Measurements from ENCODE around the gene CPNE2. TPM values are rescaled to one million over a fixed set of nuclear protein-coding genes. Genes with fewer than 3 reads are reported as not detected.

Gene CPNE2
- total RNA-seq, 1 donor from 2014 or later, result 54.4 TPM

GRCh38 chr16:57144027-57144426 is 51.6 kb downstream of the CPNE2 start:
- no peak for DNase-seq (ENCODE audit: low read depth in 2 of 2)

DNA sequence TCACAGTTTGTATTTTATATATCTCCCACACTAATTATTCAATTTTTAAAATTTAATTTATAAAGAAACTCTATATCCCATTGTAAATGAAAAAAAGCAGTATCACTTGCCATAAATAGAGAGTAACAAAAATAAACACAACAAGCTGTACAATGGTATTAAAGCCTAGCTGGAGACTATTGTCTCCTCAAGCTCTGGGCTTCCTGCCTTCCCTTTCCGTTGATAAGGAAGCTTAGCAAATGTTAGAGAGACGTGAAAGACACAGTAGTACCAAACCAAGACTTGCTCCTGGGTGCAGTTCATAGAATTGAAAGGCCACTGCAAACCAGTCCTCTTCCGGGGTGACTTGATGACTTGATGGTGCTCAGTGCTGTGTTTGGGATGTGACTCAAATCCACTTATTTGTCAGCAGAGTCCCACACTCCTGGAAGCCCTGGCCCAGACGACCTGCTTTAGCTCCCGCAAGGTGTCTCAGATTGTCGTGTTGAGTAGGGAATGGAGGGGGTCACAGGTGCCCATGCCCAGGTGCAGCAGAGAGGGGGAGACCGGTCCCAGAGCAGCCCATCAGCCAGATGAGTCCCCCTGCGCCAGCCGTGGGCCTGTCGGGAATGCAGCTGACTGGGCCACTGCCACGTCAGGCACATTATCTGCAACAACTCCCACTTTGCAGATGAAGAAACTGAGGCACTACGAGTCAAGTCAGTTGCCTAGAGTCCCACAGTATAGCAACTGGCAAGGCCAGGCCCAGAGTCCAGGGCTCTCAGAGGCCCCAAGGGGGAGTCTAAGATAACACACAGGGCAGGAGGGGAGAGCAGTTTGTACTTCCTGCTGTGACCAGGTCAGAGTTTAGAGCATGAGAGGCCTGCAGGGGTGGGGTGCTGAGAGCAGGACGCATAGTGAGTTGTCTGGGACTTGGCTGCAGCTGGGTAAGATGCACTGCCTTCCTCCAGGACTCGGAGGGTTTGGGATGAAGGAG is 53.0 kb downstream of the CPNE2 start:
- DNase-seq (ENCODE audit: low read depth in 2 of 2), result peak in 1 of 2 donors; percentile 71

DNA sequence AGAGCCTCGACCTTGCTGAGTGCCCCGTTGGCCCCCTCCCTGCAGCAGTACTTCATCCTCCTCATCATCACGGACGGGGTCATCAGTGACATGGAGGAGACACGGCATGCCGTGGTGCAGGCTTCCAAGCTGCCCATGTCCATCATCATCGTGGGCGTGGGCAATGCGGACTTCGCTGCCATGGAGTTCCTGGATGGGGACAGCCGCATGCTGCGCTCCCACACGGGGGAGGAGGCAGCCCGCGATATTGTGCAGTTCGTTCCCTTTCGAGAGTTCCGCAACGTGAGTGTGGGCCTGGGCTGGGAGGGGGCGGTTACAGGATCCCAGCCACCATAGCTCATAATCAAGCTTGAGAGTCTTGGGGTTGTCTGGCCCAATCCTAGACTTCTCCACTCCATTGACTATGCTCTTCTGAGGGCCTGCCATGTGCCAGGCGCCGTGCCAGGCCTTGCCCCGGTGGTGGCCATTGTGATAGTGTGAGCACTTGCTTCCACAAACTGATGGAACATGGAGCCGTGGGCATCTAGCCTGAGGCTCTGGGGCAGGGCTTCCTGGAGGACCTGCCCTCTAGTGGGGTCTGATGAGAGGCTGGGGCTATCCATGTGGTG is 53.8 kb downstream of the CPNE2 start:
- DNase-seq (ENCODE audit: low read depth in 2 of 2), result no peak

GRCh38 chr16:57146735-57147134 is 54.4 kb downstream of the CPNE2 start:
- no peak for DNase-seq (ENCODE audit: low read depth in 2 of 2)

DNA sequence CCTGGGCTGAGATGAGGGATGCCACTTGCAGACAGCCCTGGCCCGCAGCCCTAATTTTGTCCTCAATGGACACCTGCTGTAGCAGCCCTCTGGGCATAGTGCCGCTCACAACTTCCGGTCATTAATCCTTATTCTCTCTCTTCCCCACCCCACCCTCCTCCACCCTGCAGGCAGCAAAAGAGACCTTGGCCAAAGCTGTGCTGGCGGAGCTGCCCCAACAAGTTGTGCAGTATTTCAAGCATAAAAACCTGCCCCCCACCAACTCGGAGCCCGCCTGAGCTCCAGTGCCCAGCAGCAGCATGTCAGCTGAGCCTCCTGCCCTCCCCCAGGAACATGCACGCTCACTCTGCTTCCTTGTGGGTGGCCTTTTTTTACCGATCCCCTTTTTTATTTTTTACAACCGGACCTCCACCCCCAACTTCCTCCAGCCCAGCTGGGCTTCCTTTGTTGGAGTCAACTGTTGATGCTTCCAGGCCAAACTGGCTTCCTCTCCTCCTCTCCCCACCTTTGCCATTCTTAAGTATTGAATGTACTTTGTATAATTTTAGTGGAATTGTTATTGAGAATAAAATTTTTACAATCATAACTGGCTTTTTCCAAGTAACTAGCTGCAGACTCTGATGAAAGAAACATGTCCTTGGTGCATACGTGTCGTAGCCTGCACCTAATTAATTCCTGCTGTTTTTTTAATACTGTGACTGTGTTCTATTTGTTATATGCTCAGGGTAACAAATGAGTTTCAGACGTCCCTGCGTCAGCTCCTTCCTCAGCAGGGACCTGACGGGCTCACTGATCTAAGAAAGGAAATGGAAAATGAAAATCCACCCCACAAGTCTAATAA is 55.2 kb downstream of the CPNE2 start:
- peak; percentile 18 to 67 for DNase-seq (ENCODE audit: low read depth in 2 of 2)

DNA sequence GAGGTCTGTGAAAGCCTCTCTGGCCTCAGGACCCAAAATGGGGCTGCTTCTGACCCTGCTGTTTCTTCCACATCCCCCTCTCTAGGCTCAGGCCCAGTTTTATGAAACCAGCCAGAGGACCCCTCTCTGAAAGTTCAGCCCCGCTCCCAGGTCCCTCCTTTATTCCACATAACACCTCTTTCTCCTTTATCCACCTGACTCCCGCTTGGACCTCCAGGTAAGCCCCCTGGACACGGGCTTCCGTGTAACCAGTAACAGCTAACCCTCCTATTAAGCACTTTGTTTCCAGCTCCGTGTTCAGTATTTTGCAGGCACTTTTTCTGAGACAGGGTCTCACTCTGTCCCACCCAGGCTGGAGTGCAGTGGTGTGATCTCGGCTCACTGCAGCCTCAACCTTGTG is 56.1 kb downstream of the CPNE2 start:
- DNase-seq (ENCODE audit: low read depth in 2 of 2), result no peak

DNA sequence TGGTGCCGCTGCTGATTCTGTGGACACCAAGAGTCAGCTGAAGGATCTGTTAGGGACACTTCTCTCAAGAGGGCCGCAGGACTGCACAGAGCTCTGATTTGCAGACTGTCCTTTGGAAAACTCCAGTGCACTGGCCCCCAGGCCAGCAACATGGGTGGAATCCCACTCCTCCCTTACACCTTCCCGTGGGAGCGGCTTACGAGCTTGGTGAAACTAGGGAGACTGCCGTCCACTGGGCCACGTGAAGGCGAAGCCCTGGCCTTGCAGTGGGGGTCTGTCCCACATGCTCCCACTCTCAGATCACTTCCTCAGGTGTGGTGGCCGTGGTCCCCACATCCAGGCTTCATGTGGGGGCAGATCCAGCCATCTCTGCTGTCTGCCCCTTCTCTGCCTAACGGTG is 57.0 kb downstream of the CPNE2 start:
- no peak for DNase-seq (ENCODE audit: low read depth in 2 of 2)

DNA sequence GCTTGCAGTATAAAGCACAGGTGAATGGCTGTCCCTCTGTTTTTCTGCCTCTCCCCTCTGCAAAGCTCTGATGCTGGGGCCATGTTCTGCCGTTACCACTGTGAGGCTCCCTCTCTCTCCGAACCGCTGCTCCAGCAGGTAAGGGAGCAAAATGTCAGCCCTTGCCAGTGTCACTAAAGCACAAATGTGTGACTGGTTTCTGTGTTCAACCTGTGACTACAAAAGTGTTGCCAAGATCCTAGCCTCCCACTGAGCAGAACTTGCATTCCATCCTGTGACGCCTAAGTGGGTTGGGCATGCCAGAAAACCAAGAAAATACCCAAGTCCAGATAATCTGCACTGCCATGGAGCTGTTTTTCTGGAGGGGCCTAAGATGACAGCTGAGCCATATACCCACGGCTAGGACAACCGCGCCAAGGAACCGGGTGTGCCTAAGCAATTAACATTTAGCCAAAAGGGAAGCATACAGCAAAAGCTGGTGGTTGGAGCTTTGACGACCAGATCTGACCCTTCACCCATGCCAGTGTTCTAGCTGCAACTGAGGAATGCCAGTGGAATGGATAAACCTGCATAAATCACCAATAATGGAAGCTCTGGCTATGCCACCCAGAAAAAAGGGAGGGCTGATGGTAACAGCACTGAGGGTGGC is 58.4 kb downstream of the CPNE2 start:
- DNase-seq (ENCODE audit: low read depth in 2 of 2), result no peak

GRCh38 chr16:57151369-57151768 is 59.0 kb downstream of the CPNE2 start:
- DNase-seq (ENCODE audit: low read depth in 2 of 2), result no peak

GRCh38 chr16:57152096-57153093 is 60.0 kb downstream of the CPNE2 start:
- DNase-seq (ENCODE audit: low read depth in 2 of 2), result no peak

DNA sequence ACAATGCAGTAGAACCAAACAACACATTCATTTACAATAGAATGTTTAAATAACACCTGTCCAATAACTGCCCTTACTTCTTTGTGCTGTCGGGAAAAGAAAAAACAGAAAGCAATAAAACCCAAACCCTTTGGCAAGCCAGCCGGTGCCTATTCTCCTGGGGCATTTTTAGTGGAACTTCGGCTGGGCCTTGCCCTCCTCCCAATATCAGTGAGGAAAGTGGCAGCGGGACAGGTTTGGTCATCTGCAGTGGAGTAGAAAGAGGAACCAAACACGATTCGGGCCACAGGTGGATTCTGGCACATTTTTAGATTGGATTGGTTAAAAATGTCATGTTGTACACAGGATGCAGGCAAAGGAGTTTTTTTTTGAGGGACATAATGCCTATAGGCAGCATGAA is 61.5 kb downstream of the CPNE2 start:
- no peak for DNase-seq (ENCODE audit: low read depth in 2 of 2)

GRCh38 chr16:57155702-57156350 is 63.4 kb downstream of the CPNE2 start:
- DNase-seq (ENCODE audit: low read depth in 2 of 2), result no peak

DNA sequence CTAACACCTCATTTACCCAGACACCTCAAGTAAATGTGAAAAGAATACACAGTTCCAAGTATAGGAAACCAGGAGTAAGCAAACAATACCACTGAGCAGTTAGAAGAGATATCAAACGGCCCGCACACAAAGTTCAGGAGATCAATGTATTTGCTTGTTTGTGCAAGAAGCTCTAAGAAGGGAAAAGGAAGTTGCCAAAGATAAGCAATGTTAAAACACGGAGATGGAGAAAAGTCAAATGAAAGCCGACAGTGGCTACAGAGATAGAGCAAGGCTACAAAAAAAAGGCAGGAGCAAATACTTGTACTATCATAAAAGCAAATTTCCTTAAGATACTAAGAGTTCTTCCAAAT is 63.9 kb downstream of the CPNE2 start:
- peak in 1 of 2 donors; percentile 17 for DNase-seq (ENCODE audit: low read depth in 2 of 2)

GRCh38 chr16:57157533-57157932 is 65.2 kb downstream of the CPNE2 start:
- DNase-seq (ENCODE audit: low read depth in 2 of 2), result no peak

DNA sequence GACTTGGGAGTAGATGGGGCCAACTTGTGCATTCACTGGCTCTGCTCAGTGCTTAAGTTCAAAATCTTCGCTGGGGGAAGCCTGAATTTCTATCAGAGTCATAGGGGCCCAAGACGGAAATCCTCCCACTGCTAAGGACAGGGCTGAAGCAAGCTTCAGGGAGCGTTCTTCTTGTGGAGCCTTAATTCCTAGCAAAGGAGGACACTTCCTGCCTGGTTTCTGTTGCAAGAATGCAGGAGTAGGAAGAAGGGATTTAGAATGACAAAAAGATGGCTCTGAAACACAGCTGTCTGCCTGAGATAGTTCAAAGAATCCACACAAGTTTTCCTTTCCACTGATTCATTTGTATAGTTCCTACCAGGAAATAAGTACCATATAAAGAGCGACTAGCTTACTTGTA is 67.1 kb downstream of the CPNE2 start:
- no peak for DNase-seq (ENCODE audit: low read depth in 2 of 2)

DNA sequence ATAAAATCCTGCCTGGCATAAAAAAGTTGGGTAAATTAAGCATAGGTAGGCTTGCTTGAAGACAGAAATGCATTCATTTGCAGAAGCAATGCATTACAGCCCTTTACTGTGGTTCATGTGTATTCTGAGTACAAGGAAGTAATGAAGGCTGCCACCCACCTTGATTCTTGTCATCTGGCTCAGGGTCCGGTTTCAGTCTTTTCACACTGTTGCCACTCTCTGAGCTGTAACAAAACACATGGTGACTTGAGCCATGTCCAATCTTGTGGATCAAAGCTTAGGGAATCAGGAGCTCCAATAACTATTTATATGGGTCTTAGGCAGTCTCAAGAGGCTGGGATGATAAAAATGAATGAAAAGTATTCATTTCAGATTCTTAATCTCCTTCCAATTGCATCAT is 71.5 kb downstream of the CPNE2 start:
- DNase-seq (ENCODE audit: low read depth in 2 of 2), result no peak

DNA sequence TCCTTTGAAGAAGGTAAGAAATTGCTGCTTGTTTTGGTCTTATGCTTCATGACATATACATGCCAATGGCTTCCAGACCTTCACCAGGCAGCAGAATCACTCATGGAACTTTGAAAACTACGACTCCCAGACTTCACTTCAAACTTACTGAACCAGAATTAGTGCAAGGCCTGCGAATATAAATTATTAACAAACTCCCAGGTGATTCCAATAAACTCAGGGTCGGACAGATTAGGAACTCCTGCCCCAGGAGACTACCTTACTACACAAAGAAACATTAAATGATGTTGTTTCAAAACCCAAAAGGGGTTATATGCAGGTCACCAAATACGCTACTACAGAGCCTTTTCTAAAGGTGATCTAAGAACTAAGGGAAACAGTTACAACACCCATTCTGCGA is 73.1 kb downstream of the CPNE2 start:
- no peak for DNase-seq (ENCODE audit: low read depth in 2 of 2)

DNA sequence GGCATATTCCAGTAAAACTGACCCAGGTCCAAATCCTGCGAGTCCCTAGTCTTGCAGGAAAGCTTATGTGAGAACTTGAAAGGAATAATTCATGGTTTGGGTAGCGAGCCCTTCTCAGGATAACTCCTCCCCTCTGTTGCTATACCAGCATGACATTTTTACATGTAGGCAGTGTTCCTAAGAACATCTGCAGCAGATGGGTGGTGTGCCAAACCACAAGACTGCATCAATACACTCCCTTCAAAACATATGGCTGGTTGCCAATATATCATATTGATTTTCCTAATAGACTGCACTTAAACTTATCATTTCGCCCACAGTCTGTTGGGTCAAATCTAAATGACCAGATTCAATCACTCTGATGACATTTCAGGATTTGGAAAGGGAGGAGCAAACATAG is 73.6 kb downstream of the CPNE2 start:
- DNase-seq (ENCODE audit: low read depth in 2 of 2), result no peak

DNA sequence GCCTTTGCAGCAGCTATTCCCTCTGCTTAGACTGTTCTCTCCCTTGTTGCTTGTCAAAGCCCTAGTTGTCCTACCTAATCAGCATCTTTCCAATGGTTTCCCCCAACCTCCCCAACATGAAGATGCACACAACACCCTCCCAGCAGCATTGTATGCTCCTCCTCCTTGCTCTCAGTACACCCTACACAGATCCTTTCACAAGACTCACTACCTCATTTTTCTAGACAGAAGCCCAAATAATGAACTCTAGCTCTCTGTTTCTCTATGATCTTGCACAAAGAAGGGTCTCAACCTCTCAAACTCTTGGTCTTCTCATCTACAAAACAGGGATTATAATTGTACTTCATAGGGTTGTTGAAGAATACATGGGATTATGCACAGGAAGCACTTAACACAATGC is 74.1 kb downstream of the CPNE2 start:
- no peak for DNase-seq (ENCODE audit: low read depth in 2 of 2)

- no peak for DNase-seq (ENCODE audit: low read depth in 2 of 2)
Observed at GRCh38 chr16:57166951-57167350, 74.6 kb downstream of the CPNE2 start.
